ENCODE results near the gene SKIDA1. TPM values are rescaled to one million over a fixed set of nuclear protein-coding genes. Genes with fewer than 3 reads are reported as not detected.

The SKIDA1 gene
- total and polyA plus RNA-seq, 2 of the 4 experiments (the other 2 are of a cell fraction): 0.36 to 0.72 TPM

DNA sequence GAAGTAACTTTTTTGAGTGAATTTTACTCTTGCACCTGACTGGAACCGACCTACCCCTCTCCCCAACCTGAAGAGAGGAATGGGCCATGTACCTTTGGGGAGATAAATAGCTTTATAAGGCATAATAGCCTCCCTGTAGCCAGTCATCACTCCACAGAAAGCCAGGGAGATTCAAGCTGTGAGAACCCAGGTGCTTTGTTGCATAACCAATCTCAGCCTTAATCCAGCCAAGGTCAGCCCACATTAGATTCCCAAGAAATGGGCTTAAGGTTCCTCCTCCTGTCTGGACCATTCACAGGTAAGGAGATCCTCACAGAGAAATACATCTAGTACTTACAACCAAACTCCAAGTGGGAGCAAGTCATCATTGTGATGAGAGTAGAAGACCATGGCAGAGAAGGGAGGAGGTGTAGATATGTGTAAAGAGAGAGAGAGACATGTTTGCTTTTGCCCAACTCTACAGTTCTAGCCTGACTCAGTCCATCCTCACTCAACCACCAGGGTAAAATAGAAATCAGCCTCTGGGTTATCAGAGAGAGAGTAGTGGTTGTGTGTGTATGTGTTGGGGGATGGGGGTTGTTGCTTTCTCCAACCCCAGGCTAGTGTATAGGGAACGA is 23.6 kb downstream of the SKIDA1 start:
- intact Hi-C loops (cut with micrococcal nuclease): no loop called here
- CTCF ChIA-PET: no interaction called here

More for the DNA sequence above, 23.6 kb downstream of the SKIDA1 start:
- no TSS peak for BruUV-seq (replicated peaks)
- no peaks in the 10 kb centered on the region for H3K9me3 ChIP-seq (ENCODE audit: control insufficient read depth, insufficient read depth, low read length)
- no peak overlapping the region for H2AK5ac ChIP-seq (ENCODE audit: low read depth, low read length)
- H3K9ac ChIP-seq (ENCODE audit: low read depth, low read length): no peak overlapping the region
- H3K18ac ChIP-seq (ENCODE audit: low read depth, low read length): no peak overlapping the region
- H3K9me1 ChIP-seq (ENCODE audit: insufficient read depth, low read length): no peaks in the 10 kb centered on the region
- H3K79me1 ChIP-seq (ENCODE audit: low read depth in 1 of 2, low read length in 2 of 2): no peaks in the 10 kb centered on the region
- H3K56ac ChIP-seq (ENCODE audit: extremely low read depth, insufficient read depth, low read length): no peak overlapping the region
- no peak overlapping the region for H2BK5ac ChIP-seq (ENCODE audit: low read depth, low read length, poor library complexity, severe bottlenecking)
- H4K91ac ChIP-seq (ENCODE audit: insufficient read depth, low read depth, low read length): no peak overlapping the region
- DNase-seq: no peak
- H4K8ac ChIP-seq (ENCODE audit: low read depth in 2 of 2, low read length in 2 of 2): no peak overlapping the region
- no peak overlapping the region for H3K4ac ChIP-seq (ENCODE audit: low read depth, low read length)
- H3K4me2 ChIP-seq (ENCODE audit: low read depth, low read length): no peak overlapping the region
- WGBS, 2 experiments (ENCODE audit: extremely low coverage in 2 of 2, insufficient read length in 1 of 2): no CpG with 5 or more reads among the region's 2 CpGs
- no peak overlapping the region for H4K5ac ChIP-seq (ENCODE audit: low read depth, low read length)
- no peaks in the 10 kb centered on the region for H4K20me1 ChIP-seq (ENCODE audit: insufficient read depth, low read length)
- no peak overlapping the region for H2BK120ac ChIP-seq (ENCODE audit: low read depth, low read length)
- H3K4me1 ChIP-seq (ENCODE audit: control insufficient read depth, insufficient read depth, low read length): no peaks in the 10 kb centered on the region
- H3K4me3 ChIP-seq (ENCODE audit: insufficient read depth, low read depth, low read length): no peak overlapping the region
- no peak for ATAC-seq (ENCODE audit: low read depth)
- peaks cover 9% of the 10 kb centered on the region for H3K27me3 ChIP-seq (ENCODE audit: control insufficient read depth, insufficient read depth, low read length)
- no peak overlapping the region for H3K27ac ChIP-seq (ENCODE audit: insufficient read depth, low read length)
- H3K23ac ChIP-seq (ENCODE audit: low read depth, low read length): no peak overlapping the region
- no peaks in the 10 kb centered on the region for H3K36me3 ChIP-seq (ENCODE audit: control insufficient read depth, insufficient read depth, low read length)
- no peak overlapping the region for H3K14ac ChIP-seq (replicated peaks; ENCODE audit: low read depth, low read length)
- no peak overlapping the region for H2BK15ac ChIP-seq (ENCODE audit: low read depth, low read length)
- H2BK20ac ChIP-seq (ENCODE audit: low read depth, low read length): no peak overlapping the region
- no peak overlapping the region for H2AK9ac ChIP-seq (replicated peaks; ENCODE audit: low read depth, low read length, poor library complexity)
- TF ChIP-seq RCOR1 (IDR thresholded peaks at IDR 0.05; ENCODE audit: insufficient replicate concordance, low read length) (no peak), FOS (IDR thresholded peaks at IDR 0.05; ENCODE audit: low read depth, low read length) (no peak), RFX5 (IDR thresholded peaks at IDR 0.05; ENCODE audit: low read depth, low read length) (no peak), POLR2A (IDR thresholded peaks at IDR 0.05; ENCODE audit: low read depth, low read length) (no peak), SMC3 (IDR thresholded peaks at IDR 0.05; ENCODE audit: low read depth, low read length) (no peak), CHD1 (IDR thresholded peaks at IDR 0.05; ENCODE audit: low read depth, low read length) (no peak), MAZ (IDR thresholded peaks at IDR 0.05; ENCODE audit: borderline replicate concordance, low read depth, low read length) (no peak), MXI1 (IDR thresholded peaks at IDR 0.05; ENCODE audit: borderline replicate concordance, low read depth, low read length) (no peak), MAFK (IDR thresholded peaks at IDR 0.05; ENCODE audit: low read depth, low read length) (no peak), NFE2L2 (IDR thresholded peaks at IDR 0.05; ENCODE audit: low read depth, low read length) (no peak), BHLHE40 (IDR thresholded peaks at IDR 0.05; ENCODE audit: low read depth, low read length) (no peak), RAD21 (IDR thresholded peaks at IDR 0.05; ENCODE audit: low read length) (no peak)
- TF ChIP-seq, protein P1, sequence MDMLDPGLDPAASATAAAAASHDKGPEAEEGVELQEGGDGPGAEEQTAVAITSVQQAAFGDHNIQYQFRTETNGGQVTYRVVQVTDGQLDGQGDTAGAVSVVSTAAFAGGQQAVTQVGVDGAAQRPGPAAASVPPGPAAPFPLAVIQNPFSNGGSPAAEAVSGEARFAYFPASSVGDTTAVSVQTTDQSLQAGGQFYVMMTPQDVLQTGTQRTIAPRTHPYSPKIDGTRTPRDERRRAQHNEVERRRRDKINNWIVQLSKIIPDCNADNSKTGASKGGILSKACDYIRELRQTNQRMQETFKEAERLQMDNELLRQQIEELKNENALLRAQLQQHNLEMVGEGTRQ (IDR thresholded peaks at IDR 0.05; ENCODE audit: low read depth, low read length): no peak
- TF ChIP-seq, protein P2, sequence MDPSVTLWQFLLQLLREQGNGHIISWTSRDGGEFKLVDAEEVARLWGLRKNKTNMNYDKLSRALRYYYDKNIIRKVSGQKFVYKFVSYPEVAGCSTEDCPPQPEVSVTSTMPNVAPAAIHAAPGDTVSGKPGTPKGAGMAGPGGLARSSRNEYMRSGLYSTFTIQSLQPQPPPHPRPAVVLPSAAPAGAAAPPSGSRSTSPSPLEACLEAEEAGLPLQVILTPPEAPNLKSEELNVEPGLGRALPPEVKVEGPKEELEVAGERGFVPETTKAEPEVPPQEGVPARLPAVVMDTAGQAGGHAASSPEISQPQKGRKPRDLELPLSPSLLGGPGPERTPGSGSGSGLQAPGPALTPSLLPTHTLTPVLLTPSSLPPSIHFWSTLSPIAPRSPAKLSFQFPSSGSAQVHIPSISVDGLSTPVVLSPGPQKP (IDR thresholded peaks at IDR 0.05; ENCODE audit: borderline replicate concordance, low read depth, low read length): no peak
- TF ChIP-seq, protein P3, sequence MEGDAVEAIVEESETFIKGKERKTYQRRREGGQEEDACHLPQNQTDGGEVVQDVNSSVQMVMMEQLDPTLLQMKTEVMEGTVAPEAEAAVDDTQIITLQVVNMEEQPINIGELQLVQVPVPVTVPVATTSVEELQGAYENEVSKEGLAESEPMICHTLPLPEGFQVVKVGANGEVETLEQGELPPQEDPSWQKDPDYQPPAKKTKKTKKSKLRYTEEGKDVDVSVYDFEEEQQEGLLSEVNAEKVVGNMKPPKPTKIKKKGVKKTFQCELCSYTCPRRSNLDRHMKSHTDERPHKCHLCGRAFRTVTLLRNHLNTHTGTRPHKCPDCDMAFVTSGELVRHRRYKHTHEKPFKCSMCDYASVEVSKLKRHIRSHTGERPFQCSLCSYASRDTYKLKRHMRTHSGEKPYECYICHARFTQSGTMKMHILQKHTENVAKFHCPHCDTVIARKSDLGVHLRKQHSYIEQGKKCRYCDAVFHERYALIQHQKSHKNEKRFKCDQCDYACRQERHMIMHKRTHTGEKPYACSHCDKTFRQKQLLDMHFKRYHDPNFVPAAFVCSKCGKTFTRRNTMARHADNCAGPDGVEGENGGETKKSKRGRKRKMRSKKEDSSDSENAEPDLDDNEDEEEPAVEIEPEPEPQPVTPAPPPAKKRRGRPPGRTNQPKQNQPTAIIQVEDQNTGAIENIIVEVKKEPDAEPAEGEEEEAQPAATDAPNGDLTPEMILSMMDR (conservative IDR thresholded peaks at IDR 0.05; ENCODE audit: low read depth, low read length): no peak
- dilution Hi-C loops (cut with HindIII; ENCODE audit: low sequenced_read_pairs, unreplicated experiment): no loop called here
- in situ Hi-C loops (cut with MboI; ENCODE audit: low sequenced_read_pairs): loop anchor here (25.0 kb wide), 3 partner anchors 810 to 1110 kb away; partner anchors contain the start of genes BMI1 and COMMD3
- H2AFZ ChIP-seq (replicated peaks; ENCODE audit: low read length, poor library complexity): no peak overlapping the region
- POLR2A ChIA-PET (ENCODE audit: unreplicated experiment): no interaction called here
